ENCODE results near the gene CACNA1B.

The CACNA1B gene

DNA sequence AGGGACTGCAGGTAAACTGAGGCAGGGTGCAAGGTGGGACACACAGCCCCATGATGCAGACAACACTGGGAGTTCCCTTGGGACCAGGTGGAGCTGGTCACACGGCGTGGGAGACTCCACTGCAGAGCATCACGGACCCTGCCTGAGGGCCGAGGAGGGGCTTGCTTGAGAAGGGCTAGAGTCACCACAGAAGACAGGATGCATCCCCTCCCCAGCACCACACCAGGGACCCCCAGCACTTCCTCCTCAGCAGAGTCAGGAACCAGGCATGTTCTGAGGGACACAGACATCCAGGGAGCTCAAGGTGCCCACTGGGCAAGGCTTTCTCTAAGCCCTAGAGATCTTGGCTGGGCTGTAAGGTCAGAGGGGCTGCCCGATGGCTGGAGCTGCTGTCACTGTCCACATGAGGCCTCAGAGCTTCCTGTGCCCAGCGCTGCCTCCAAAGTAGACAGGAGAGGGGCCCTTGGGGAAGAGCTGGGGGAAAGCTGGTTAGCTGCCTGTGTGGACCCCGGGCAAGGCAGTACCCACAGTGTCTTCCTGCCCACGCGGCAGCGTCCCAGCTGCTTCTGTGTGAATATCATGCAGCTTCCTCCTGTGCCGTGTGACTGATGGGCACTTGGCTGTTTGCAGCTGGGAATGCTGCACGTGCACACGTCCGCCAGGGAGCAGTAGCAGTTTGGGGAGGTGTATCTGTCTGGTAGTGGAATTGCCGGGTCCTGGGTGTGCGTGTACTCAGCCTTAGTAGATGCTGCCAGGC is 176.6 kb downstream of the CACNA1B start:
- H4K91ac ChIP-seq (ENCODE audit: low read depth, low read length, poor library complexity), result no peak overlapping the region
- H3K4me1 ChIP-seq (ENCODE audit: control insufficient read depth in 2 of 2, insufficient read depth in 1 of 2, low read depth in 1 of 2, low read length in 2 of 2), result peaks cover 0 to 3% of the 10 kb centered on the region in 2 donors
- no peaks in the 10 kb centered on the region for H3K27me3 ChIP-seq (ENCODE audit: control insufficient read depth in 3 of 3, insufficient read depth in 3 of 3, low read depth in 1 of 3, low read length in 3 of 3)
- H3K4me2 ChIP-seq (ENCODE audit: insufficient read depth, low read length, poor library complexity, severe bottlenecking), result no peak overlapping the region
- H2AK5ac ChIP-seq (ENCODE audit: low read depth, low read length), result no peak overlapping the region
- H2BK15ac ChIP-seq (ENCODE audit: low read length), result no peak overlapping the region
- H3K23ac ChIP-seq (ENCODE audit: low read depth, low read length, poor library complexity), result peak overlapping the region; percentile 36
- no peak overlapping the region for H2BK120ac ChIP-seq (ENCODE audit: low read depth, low read length)
- H3K79me1 ChIP-seq (ENCODE audit: low read depth, low read length), result no peaks in the 10 kb centered on the region
- H3K14ac ChIP-seq (ENCODE audit: low read length), result peak overlapping the region; percentile 4
- H3K9ac ChIP-seq (ENCODE audit: low read depth, low read length, poor library complexity), result no peak overlapping the region
- H3K9me3 ChIP-seq (replicated peaks in 1 of 2; ENCODE audit: control insufficient read depth in 2 of 2, insufficient read depth in 1 of 2, low read depth in 1 of 2, low read length in 2 of 2), result peaks cover 0 to 13% of the 10 kb centered on the region in 2 donors
- no peak overlapping the region for H4K8ac ChIP-seq (ENCODE audit: low read depth, low read length)
- no peak overlapping the region for H2AFZ ChIP-seq (ENCODE audit: low read length)
- no peak overlapping the region for H3K18ac ChIP-seq (ENCODE audit: low read length)
- H3K27ac ChIP-seq (replicated peaks; ENCODE audit: low read length), result no peak overlapping the region
- no peak overlapping the region for H2BK12ac ChIP-seq (ENCODE audit: low read length)
- H3K4me3 ChIP-seq (ENCODE audit: low read length in 2 of 2), result no peak overlapping the region
- no CpG with 5 or more reads among the region's 16 CpGs for WGBS, 2 donors (ENCODE audit: extremely low coverage in 2 of 2, insufficient read length in 2 of 2, insufficient replicate concordance in 1 of 2)
- H3K36me3 ChIP-seq (replicated peaks in 1 of 2; ENCODE audit: control insufficient read depth in 2 of 2, insufficient read depth in 2 of 2, low read length in 2 of 2), result no peaks in the 10 kb centered on the region
- DNase-seq (ENCODE audit: low spot score), result no peak
- no peak overlapping the region for H3K4ac ChIP-seq (ENCODE audit: low read length)
- H2BK5ac ChIP-seq (ENCODE audit: low read length), result no peak overlapping the region

DNA sequence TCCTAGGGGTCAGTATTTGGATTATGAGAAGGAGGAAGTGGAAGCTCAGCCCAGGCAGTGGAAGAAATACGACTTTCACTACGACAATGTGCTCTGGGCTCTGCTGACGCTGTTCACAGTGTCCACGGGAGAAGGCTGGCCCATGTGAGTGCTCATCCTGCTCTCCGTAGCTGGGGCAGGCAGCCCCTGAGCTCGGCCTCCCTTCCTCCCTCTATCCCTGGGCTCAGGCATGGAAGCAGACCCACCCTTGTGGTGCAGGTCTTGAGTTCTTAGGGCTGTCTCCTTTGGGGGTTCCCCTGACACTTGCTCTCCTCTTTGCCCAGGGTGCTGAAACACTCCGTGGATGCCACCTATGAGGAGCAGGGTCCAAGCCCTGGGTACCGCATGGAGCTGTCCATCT is 180.1 kb downstream of the CACNA1B start:
- Histone ChIP-seq H2BK120ac (ENCODE audit: low read depth, low read length) (no peak overlapping the region), H3K9me3 (replicated peaks in 1 of 2; ENCODE audit: control insufficient read depth in 2 of 2, insufficient read depth in 1 of 2, low read depth in 1 of 2, low read length in 2 of 2) (peaks cover 0 to 22% of the 10 kb centered on the region in 2 donors)

GRCh38 chr9:138058181-138058580 is 180.6 kb downstream of the CACNA1B start:
- H3K9ac ChIP-seq (ENCODE audit: low read depth, low read length, poor library complexity), result no peak overlapping the region
- H2BK120ac ChIP-seq (ENCODE audit: low read depth, low read length), result no peak overlapping the region
- no peak overlapping the region for H2BK15ac ChIP-seq (ENCODE audit: low read length)
- H3K14ac ChIP-seq (ENCODE audit: low read length), result no peak overlapping the region
- H3K27me3 ChIP-seq (ENCODE audit: control insufficient read depth in 3 of 3, insufficient read depth in 3 of 3, low read depth in 1 of 3, low read length in 3 of 3), result no peaks in the 10 kb centered on the region
- no peak overlapping the region for H2AFZ ChIP-seq (ENCODE audit: low read length)
- WGBS, 2 donors (ENCODE audit: extremely low coverage in 2 of 2, insufficient read length in 2 of 2, insufficient replicate concordance in 1 of 2), result no CpG with 5 or more reads among the region's 9 CpGs
- no peak overlapping the region for H4K91ac ChIP-seq (ENCODE audit: low read depth, low read length, poor library complexity)
- no peak overlapping the region for H3K27ac ChIP-seq (replicated peaks; ENCODE audit: low read length)
- H3K79me1 ChIP-seq (ENCODE audit: low read depth, low read length), result no peaks in the 10 kb centered on the region
- H3K23ac ChIP-seq (ENCODE audit: low read depth, low read length, poor library complexity), result no peak overlapping the region
- H2AK5ac ChIP-seq (ENCODE audit: low read depth, low read length), result no peak overlapping the region
- H3K4ac ChIP-seq (ENCODE audit: low read length), result no peak overlapping the region
- H3K4me3 ChIP-seq (ENCODE audit: low read length in 2 of 2), result no peak overlapping the region
- H3K9me3 ChIP-seq (replicated peaks in 1 of 2; ENCODE audit: control insufficient read depth in 2 of 2, insufficient read depth in 1 of 2, low read depth in 1 of 2, low read length in 2 of 2), result peaks cover 0 to 23% of the 10 kb centered on the region in 2 donors
- no peaks in the 10 kb centered on the region for H3K36me3 ChIP-seq (replicated peaks in 1 of 2; ENCODE audit: control insufficient read depth in 2 of 2, insufficient read depth in 2 of 2, low read length in 2 of 2)
- no peaks in the 10 kb centered on the region for H3K4me1 ChIP-seq (ENCODE audit: control insufficient read depth in 2 of 2, insufficient read depth in 1 of 2, low read depth in 1 of 2, low read length in 2 of 2)
- DNase-seq (ENCODE audit: low spot score), result no peak
- H3K4me2 ChIP-seq (ENCODE audit: insufficient read depth, low read length, poor library complexity, severe bottlenecking), result no peak overlapping the region
- H4K8ac ChIP-seq (ENCODE audit: low read depth, low read length), result no peak overlapping the region
- H2BK5ac ChIP-seq (ENCODE audit: low read length), result no peak overlapping the region
- no peak overlapping the region for H2BK12ac ChIP-seq (ENCODE audit: low read length)
- no peak overlapping the region for H3K18ac ChIP-seq (ENCODE audit: low read length)

More for the DNA sequence above, 180.1 kb downstream of the CACNA1B start:
- Histone ChIP-seq H3K18ac (ENCODE audit: low read length) (no peak overlapping the region), H3K23ac (ENCODE audit: low read depth, low read length, poor library complexity) (no peak overlapping the region), H4K8ac (ENCODE audit: low read depth, low read length) (no peak overlapping the region), H3K79me1 (ENCODE audit: low read depth, low read length) (no peaks in the 10 kb centered on the region), H2BK15ac (ENCODE audit: low read length) (no peak overlapping the region), H2AK5ac (ENCODE audit: low read depth, low read length) (no peak overlapping the region), H3K4me1 (ENCODE audit: control insufficient read depth in 2 of 2, insufficient read depth in 1 of 2, low read depth in 1 of 2, low read length in 2 of 2) (no peaks in the 10 kb centered on the region), H3K4me3 (ENCODE audit: low read length in 2 of 2) (no peak overlapping the region), H3K4me2 (ENCODE audit: insufficient read depth, low read length, poor library complexity, severe bottlenecking) (no peak overlapping the region), H2AFZ (ENCODE audit: low read length) (no peak overlapping the region), H3K4ac (ENCODE audit: low read length) (no peak overlapping the region), H4K91ac (ENCODE audit: low read depth, low read length, poor library complexity) (no peak overlapping the region), H3K27ac (replicated peaks; ENCODE audit: low read length) (no peak overlapping the region), H3K36me3 (replicated peaks in 1 of 2; ENCODE audit: control insufficient read depth in 2 of 2, insufficient read depth in 2 of 2, low read length in 2 of 2) (no peaks in the 10 kb centered on the region), H3K27me3 (ENCODE audit: control insufficient read depth in 3 of 3, insufficient read depth in 3 of 3, low read depth in 1 of 3, low read length in 3 of 3) (no peaks in the 10 kb centered on the region), H3K9ac (ENCODE audit: low read depth, low read length, poor library complexity) (no peak overlapping the region), H2BK12ac (ENCODE audit: low read length) (no peak overlapping the region), H3K14ac (ENCODE audit: low read length) (no peak overlapping the region), H2BK5ac (ENCODE audit: low read length) (no peak overlapping the region)
- DNase-seq (ENCODE audit: low spot score), result no peak
- WGBS, 2 donors (ENCODE audit: extremely low coverage in 2 of 2, insufficient read length in 2 of 2, insufficient replicate concordance in 1 of 2), result no CpG with 5 or more reads among the region's 8 CpGs

DNA sequence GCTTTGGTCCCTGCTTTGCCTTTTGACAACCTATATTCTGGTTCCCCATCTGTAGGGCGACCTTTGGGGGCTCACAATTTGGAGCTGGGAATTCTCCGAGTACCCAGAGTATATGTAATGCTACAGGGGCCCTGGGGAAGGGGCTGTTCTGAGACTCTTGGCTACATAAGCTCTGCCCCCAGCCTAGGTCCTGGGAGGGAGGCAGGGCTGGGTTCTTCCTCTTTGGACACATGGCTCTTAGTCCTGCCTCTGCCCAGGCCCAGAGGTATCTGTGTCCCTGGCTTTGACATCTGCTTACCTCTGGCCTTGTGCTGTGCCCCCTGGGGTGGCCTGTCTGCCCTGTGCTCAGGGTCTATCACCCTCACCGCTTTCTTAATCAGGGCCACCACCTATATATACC is 181.6 kb downstream of the CACNA1B start:
- DNase-seq (ENCODE audit: low spot score), result no peak
- Histone ChIP-seq H3K18ac (ENCODE audit: low read length) (no peak overlapping the region), H3K14ac (ENCODE audit: low read length) (no peak overlapping the region), H3K9me3 (replicated peaks in 1 of 2; ENCODE audit: control insufficient read depth in 2 of 2, insufficient read depth in 1 of 2, low read depth in 1 of 2, low read length in 2 of 2) (peaks cover 0 to 23% of the 10 kb centered on the region in 2 donors), H3K27ac (replicated peaks; ENCODE audit: low read length) (no peak overlapping the region), H2BK15ac (ENCODE audit: low read length) (no peak overlapping the region), H3K4me3 (ENCODE audit: low read length in 2 of 2) (no peak overlapping the region), H3K4me2 (ENCODE audit: insufficient read depth, low read length, poor library complexity, severe bottlenecking) (no peak overlapping the region), H3K4me1 (ENCODE audit: control insufficient read depth in 2 of 2, insufficient read depth in 1 of 2, low read depth in 1 of 2, low read length in 2 of 2) (no peaks in the 10 kb centered on the region), H4K91ac (ENCODE audit: low read depth, low read length, poor library complexity) (no peak overlapping the region), H2BK120ac (ENCODE audit: low read depth, low read length) (no peak overlapping the region), H4K8ac (ENCODE audit: low read depth, low read length) (no peak overlapping the region), H3K79me1 (ENCODE audit: low read depth, low read length) (no peaks in the 10 kb centered on the region), H3K4ac (ENCODE audit: low read length) (no peak overlapping the region), H3K36me3 (replicated peaks in 1 of 2; ENCODE audit: control insufficient read depth in 2 of 2, insufficient read depth in 2 of 2, low read length in 2 of 2) (no peaks in the 10 kb centered on the region), H2AFZ (ENCODE audit: low read length) (no peak overlapping the region), H3K23ac (ENCODE audit: low read depth, low read length, poor library complexity) (no peak overlapping the region), H2BK5ac (ENCODE audit: low read length) (no peak overlapping the region), H2BK12ac (ENCODE audit: low read length) (peak overlapping the region; percentile 8), H3K27me3 (ENCODE audit: control insufficient read depth in 3 of 3, insufficient read depth in 3 of 3, low read depth in 1 of 3, low read length in 3 of 3) (no peaks in the 10 kb centered on the region), H2AK5ac (ENCODE audit: low read depth, low read length) (no peak overlapping the region), H3K9ac (ENCODE audit: low read depth, low read length, poor library complexity) (no peak overlapping the region)
- WGBS, 2 donors (ENCODE audit: extremely low coverage in 2 of 2, insufficient read length in 2 of 2, insufficient replicate concordance in 1 of 2), result no CpG with 5 or more reads among the region's 3 CpGs
